ENCODE data around the gene ARHGAP23. TPM values are rescaled to one million over a fixed set of nuclear protein-coding genes. Genes with fewer than 3 reads are reported as not detected.
A peak's percentile ranks its signal among the peaks of the same experiment; 100 is the strongest.
"Not testable (repeated sequence)": the region's sequence is repeated elsewhere in the genome, so short reads cannot be mapped to it uniquely, and the experiment has no call there.

The ARHGAP23 gene
- total and polyA plus RNA-seq, 2 donors (not counting 1 experiment from before 2014, with no cell fraction given) = 28.1 to 41.1 TPM

- H2AFZ ChIP-seq (ENCODE audit: low read length); H3K4me3 ChIP-seq (replicated peaks in 1 of 4; ENCODE audit: control extremely low read depth in 1 of 4, insufficient read depth in 1 of 4, low read depth in 3 of 4, low read length in 4 of 4); H3K27me3 ChIP-seq (ENCODE audit: control insufficient read depth, insufficient read depth, low read length); H4K20me1 ChIP-seq (ENCODE audit: control insufficient read depth, extremely low read depth, insufficient read depth, low read length); H3K4me1 ChIP-seq (ENCODE audit: control insufficient read depth, extremely low read depth, insufficient read depth, low read length); H3K9me3 ChIP-seq (ENCODE audit: control insufficient read depth, insufficient read depth, low read depth, low read length); H3K9ac ChIP-seq (ENCODE audit: insufficient read depth, low read length); H3K4me2 ChIP-seq (ENCODE audit: extremely low read depth, insufficient read depth, low read length); H3K27ac ChIP-seq (ENCODE audit: insufficient read depth, low read length): not testable (repeated sequence)
- H3K79me2 ChIP-seq (ENCODE audit: control insufficient read depth, insufficient read depth, low read length) = peaks cover 22% of the 10 kb centered on the region
- H3K36me3 ChIP-seq (ENCODE audit: control insufficient read depth, insufficient read depth, low read length) = peaks cover 26% of the 10 kb centered on the region
- TF ChIP-seq CTCF (conservative IDR thresholded peaks at IDR 0.05 in 1 of 2, IDR thresholded peaks at IDR 0.05 in 1 of 2; ENCODE audit: low read depth in 1 of 2, low read length in 2 of 2) = peak; percentile 16 to 25
- DNase-seq (ENCODE audit: low read depth in 2 of 2) = peak; percentile 18 to 39
These were observed 46.4 kb downstream of the ARHGAP23 start for GRCh38 chr17:38474666-38475065.

GRCh38 chr17:38476549-38476948 is 48.3 kb downstream of the ARHGAP23 start:
- Histone ChIP-seq H3K36me3 (ENCODE audit: control insufficient read depth, insufficient read depth, low read length) (peaks cover 16% of the 10 kb centered on the region), H2AFZ (ENCODE audit: low read length) (no peak overlapping the region), H3K4me1 (ENCODE audit: control insufficient read depth, extremely low read depth, insufficient read depth, low read length) (no peaks in the 10 kb centered on the region), H3K27ac (ENCODE audit: insufficient read depth, low read length) (no peak overlapping the region), H3K9ac (ENCODE audit: insufficient read depth, low read length) (no peak overlapping the region), H3K9me3 (ENCODE audit: control insufficient read depth, insufficient read depth, low read depth, low read length) (no peaks in the 10 kb centered on the region), H3K4me3 (replicated peaks in 1 of 4; ENCODE audit: control extremely low read depth in 1 of 4, insufficient read depth in 1 of 4, low read depth in 3 of 4, low read length in 4 of 4) (no peak overlapping the region), H3K4me2 (ENCODE audit: extremely low read depth, insufficient read depth, low read length) (no peak overlapping the region), H3K79me2 (ENCODE audit: control insufficient read depth, insufficient read depth, low read length) (peaks cover 15% of the 10 kb centered on the region), H3K27me3 (ENCODE audit: control insufficient read depth, insufficient read depth, low read length) (no peaks in the 10 kb centered on the region), H4K20me1 (ENCODE audit: control insufficient read depth, extremely low read depth, insufficient read depth, low read length) (no peaks in the 10 kb centered on the region)
- DNase-seq (ENCODE audit: low read depth in 2 of 2) = peak in 1 of 2 donors; percentile 14
- TF ChIP-seq EZH2 (IDR thresholded peaks at IDR 0.05; ENCODE audit: low read length, missing control alignments) (no peak), CTCF (conservative IDR thresholded peaks at IDR 0.05 in 1 of 2, IDR thresholded peaks at IDR 0.05 in 1 of 2; ENCODE audit: low read depth in 1 of 2, low read length in 2 of 2) (no peak)

GRCh38 chr17:38477417-38477816 is 49.2 kb downstream of the ARHGAP23 start:
- not testable (repeated sequence) for H3K27ac ChIP-seq (ENCODE audit: insufficient read depth, low read length); H2AFZ ChIP-seq (ENCODE audit: low read length); H3K4me3 ChIP-seq (replicated peaks in 1 of 4; ENCODE audit: control extremely low read depth in 1 of 4, insufficient read depth in 1 of 4, low read depth in 3 of 4, low read length in 4 of 4); H4K20me1 ChIP-seq (ENCODE audit: control insufficient read depth, extremely low read depth, insufficient read depth, low read length); DNase-seq (ENCODE audit: low read depth in 2 of 2); H3K4me1 ChIP-seq (ENCODE audit: control insufficient read depth, extremely low read depth, insufficient read depth, low read length); H3K9ac ChIP-seq (ENCODE audit: insufficient read depth, low read length); H3K27me3 ChIP-seq (ENCODE audit: control insufficient read depth, insufficient read depth, low read length); H3K9me3 ChIP-seq (ENCODE audit: control insufficient read depth, insufficient read depth, low read depth, low read length); H3K4me2 ChIP-seq (ENCODE audit: extremely low read depth, insufficient read depth, low read length)
- H3K36me3 ChIP-seq (ENCODE audit: control insufficient read depth, insufficient read depth, low read length) = peaks cover 16% of the 10 kb centered on the region
- peaks cover 15% of the 10 kb centered on the region for H3K79me2 ChIP-seq (ENCODE audit: control insufficient read depth, insufficient read depth, low read length)

- H3K36me3 ChIP-seq (ENCODE audit: control insufficient read depth, insufficient read depth, low read length) = peaks cover 19% of the 10 kb centered on the region
- not testable (repeated sequence) for H3K4me2 ChIP-seq (ENCODE audit: extremely low read depth, insufficient read depth, low read length); H4K20me1 ChIP-seq (ENCODE audit: control insufficient read depth, extremely low read depth, insufficient read depth, low read length); H3K27me3 ChIP-seq (ENCODE audit: control insufficient read depth, insufficient read depth, low read length); DNase-seq (ENCODE audit: low read depth in 2 of 2); H3K27ac ChIP-seq (ENCODE audit: insufficient read depth, low read length); H3K4me1 ChIP-seq (ENCODE audit: control insufficient read depth, extremely low read depth, insufficient read depth, low read length); H3K9ac ChIP-seq (ENCODE audit: insufficient read depth, low read length); H2AFZ ChIP-seq (ENCODE audit: low read length); H3K4me3 ChIP-seq (replicated peaks in 1 of 4; ENCODE audit: control extremely low read depth in 1 of 4, insufficient read depth in 1 of 4, low read depth in 3 of 4, low read length in 4 of 4); H3K9me3 ChIP-seq (ENCODE audit: control insufficient read depth, insufficient read depth, low read depth, low read length)
- peaks cover 15% of the 10 kb centered on the region for H3K79me2 ChIP-seq (ENCODE audit: control insufficient read depth, insufficient read depth, low read length)
These were observed 49.7 kb downstream of the ARHGAP23 start for GRCh38 chr17:38477951-38478350.

GRCh38 chr17:38478667-38479066 is 50.4 kb downstream of the ARHGAP23 start:
- H3K27ac ChIP-seq (ENCODE audit: insufficient read depth, low read length); H3K4me2 ChIP-seq (ENCODE audit: extremely low read depth, insufficient read depth, low read length); H4K20me1 ChIP-seq (ENCODE audit: control insufficient read depth, extremely low read depth, insufficient read depth, low read length); DNase-seq (ENCODE audit: low read depth in 2 of 2); H2AFZ ChIP-seq (ENCODE audit: low read length); H3K27me3 ChIP-seq (ENCODE audit: control insufficient read depth, insufficient read depth, low read length); H3K4me1 ChIP-seq (ENCODE audit: control insufficient read depth, extremely low read depth, insufficient read depth, low read length); H3K9me3 ChIP-seq (ENCODE audit: control insufficient read depth, insufficient read depth, low read depth, low read length); H3K9ac ChIP-seq (ENCODE audit: insufficient read depth, low read length); H3K4me3 ChIP-seq (replicated peaks in 1 of 4; ENCODE audit: control extremely low read depth in 1 of 4, insufficient read depth in 1 of 4, low read depth in 3 of 4, low read length in 4 of 4): not testable (repeated sequence)
- Histone ChIP-seq H3K36me3 (ENCODE audit: control insufficient read depth, insufficient read depth, low read length) (peaks cover 15% of the 10 kb centered on the region), H3K79me2 (ENCODE audit: control insufficient read depth, insufficient read depth, low read length) (peaks cover 10% of the 10 kb centered on the region)
